ENCODE results near the gene KRTAP1-4. TPM values are rescaled to one million over a fixed set of nuclear protein-coding genes. Genes with fewer than 3 reads are reported as not detected.

KRTAP1-4 gene
- total and polyA plus RNA-seq, 2 of the 4 experiments (the other 2 are of a cell fraction) = not detected

- in situ Hi-C loops (cut with MboI; ENCODE audit: low sequenced_read_pairs) = no loop called here
Measured at GRCh38 chr17:41013606-41014005, 16.4 kb downstream of the KRTAP1-4 start.

More at GRCh38 chr17:41013606-41014005, 16.4 kb downstream of the KRTAP1-4 start:
- H4K8ac ChIP-seq (ENCODE audit: low read depth in 2 of 2, low read length in 2 of 2) = no peak overlapping the region
- no peaks in the 10 kb centered on the region for H3K9me3 ChIP-seq (ENCODE audit: control insufficient read depth, insufficient read depth, low read length)
- H2BK15ac ChIP-seq (ENCODE audit: low read depth, low read length) = no peak overlapping the region
- H3K4me2 ChIP-seq (ENCODE audit: low read depth, low read length) = no peak overlapping the region
- H3K9ac ChIP-seq (ENCODE audit: low read depth, low read length) = no peak overlapping the region
- H3K9me1 ChIP-seq (ENCODE audit: insufficient read depth, low read length) = no peaks in the 10 kb centered on the region; the same call in 1 of the 2 replicates
- H2AK9ac ChIP-seq (replicated peaks; ENCODE audit: low read depth, low read length, poor library complexity) = no peak overlapping the region
- no peak overlapping the region for H4K91ac ChIP-seq (ENCODE audit: insufficient read depth, low read depth, low read length)
- peaks cover 1% of the 10 kb centered on the region; the same call in 1 of the 2 replicates for H3K4me1 ChIP-seq (ENCODE audit: control insufficient read depth, insufficient read depth, low read length)
- H3K36me3 ChIP-seq (ENCODE audit: control insufficient read depth, insufficient read depth, low read length) = no peaks in the 10 kb centered on the region
- H3K4me3 ChIP-seq (ENCODE audit: insufficient read depth, low read depth, low read length) = no peak overlapping the region
- intact Hi-C loops (cut with micrococcal nuclease) (no loop called here), dilution Hi-C loops (cut with HindIII; ENCODE audit: low sequenced_read_pairs, unreplicated experiment) (no loop called here)
- DNase-seq = peak; percentile 56
- no peak overlapping the region for H2AFZ ChIP-seq (replicated peaks; ENCODE audit: low read length, poor library complexity)
- no peaks in the 10 kb centered on the region for H4K20me1 ChIP-seq (ENCODE audit: insufficient read depth, low read length)
- H3K14ac ChIP-seq (replicated peaks; ENCODE audit: low read depth, low read length) = no peak overlapping the region
- ChIA-PET CTCF (no interaction called here), POLR2A (ENCODE audit: unreplicated experiment) (no interaction called here)
- no peak overlapping the region for H3K27ac ChIP-seq (ENCODE audit: insufficient read depth, low read length)
- no peak overlapping the region for H2BK120ac ChIP-seq (ENCODE audit: low read depth, low read length)
- H3K27me3 ChIP-seq (ENCODE audit: control insufficient read depth, insufficient read depth, low read length) = no peaks in the 10 kb centered on the region; the same call in 1 of the 2 replicates
- no peak overlapping the region for H2BK20ac ChIP-seq (ENCODE audit: low read depth, low read length)
- no peak overlapping the region for H3K23ac ChIP-seq (ENCODE audit: low read depth, low read length)
- no peak overlapping the region for H2AK5ac ChIP-seq (ENCODE audit: low read depth, low read length)
- no peak for ATAC-seq (ENCODE audit: low read depth)
- H3K56ac ChIP-seq (ENCODE audit: extremely low read depth, insufficient read depth, low read length) = no peak overlapping the region
- H3K79me1 ChIP-seq (ENCODE audit: low read depth in 1 of 2, low read length in 2 of 2) = no peaks in the 10 kb centered on the region
- H2BK5ac ChIP-seq (ENCODE audit: low read depth, low read length, poor library complexity, severe bottlenecking) = no peak overlapping the region
- no CpG with 5 or more reads among the region's 1 CpG for WGBS, 2 experiments (ENCODE audit: extremely low coverage in 2 of 2, insufficient read length in 1 of 2)
- H3K4ac ChIP-seq (ENCODE audit: low read depth, low read length) = no peak overlapping the region
- TF ChIP-seq POLR2A (IDR thresholded peaks at IDR 0.05; ENCODE audit: low read depth, low read length) = no peak
- TF ChIP-seq RAD21 (IDR thresholded peaks at IDR 0.05; ENCODE audit: low read length) = no peak
- TF ChIP-seq BHLHE40 (IDR thresholded peaks at IDR 0.05; ENCODE audit: low read depth, low read length) = peak; percentile 36; the same call in 1 of the 2 replicates
- no peak for TF ChIP-seq FOS (IDR thresholded peaks at IDR 0.05; ENCODE audit: low read depth, low read length)
- H4K5ac ChIP-seq (ENCODE audit: low read depth, low read length) = no peak overlapping the region
- H3K18ac ChIP-seq (ENCODE audit: low read depth, low read length) = no peak overlapping the region
- no TSS peak for BruUV-seq (replicated peaks)

Data from IMR-90 (cell line).